Natural killer cell (primary cell): ENCODE data around the gene PDE8A. TPM values are rescaled to one million over a fixed set of nuclear protein-coding genes. Genes with fewer than 3 reads are reported as not detected.

Source experiments
- ATAC-seq, 3 donors: fragments of 150-1000 bp in 2 of 3; fragments of 200-7000 bp in 1 of 3; cut with Tn5 transposase; 1 replicate in 1 of 3; 2 replicates in 2 of 3; pipeline ENCODE4 v1.10.0; 2021; ENCODE audit warnings: mild to moderate bottlenecking in 2 of 3, moderate library complexity in 2 of 3
- DNase-seq, 2 donors: peaks; one replicate each; pipeline versions ENCODE4 v3.0.0 to v3.0.0-alpha.2; 2013 to 2021; ENCODE audit warnings: mixed read lengths in 1 of 2
- H3K27ac ChIP-seq: one replicate; pipeline ENCODE4 v1.5.1; 2013; ENCODE audit warnings: mild to moderate bottlenecking, low read length
- H3K27me3 ChIP-seq: one replicate; pipeline ENCODE4 v1.6.1; 2013; ENCODE audit warnings: low read length; ENCODE audit not compliant: control insufficient read depth, insufficient read depth
- H3K36me3 ChIP-seq: one replicate; pipeline ENCODE4 v1.6.1; 2013; ENCODE audit warnings: low read length; ENCODE audit not compliant: control insufficient read depth, insufficient read depth
- H3K4me1 ChIP-seq: one replicate; pipeline ENCODE4 v1.6.1; 2013; ENCODE audit warnings: low read length; ENCODE audit not compliant: control insufficient read depth, insufficient read depth
- H3K4me3 ChIP-seq: one replicate; pipeline ENCODE4 v1.5.1; 2013; ENCODE audit warnings: low read length
- H3K9me3 ChIP-seq: one replicate; pipeline ENCODE4 v1.6.1; 2013; ENCODE audit warnings: low read length; ENCODE audit not compliant: control insufficient read depth, insufficient read depth
- H3K27ac Mint-ChIP-seq, 2 donors: one replicate each; pipeline ENCODE4 v1.8.0; 2022; ENCODE audit warnings: mild to moderate bottlenecking in 2 of 2, mixed read lengths in 2 of 2, moderate library complexity in 1 of 2
- H3K27me3 Mint-ChIP-seq, 2 donors: one replicate each; pipeline ENCODE4 v1.8.0; 2022; ENCODE audit warnings: low read depth in 2 of 2, mixed read lengths in 2 of 2
- H3K36me3 Mint-ChIP-seq: one replicate; pipeline ENCODE4 v1.8.0; 2022; ENCODE audit warnings: mixed read lengths
- H3K4me1 Mint-ChIP-seq, 2 donors: one replicate each; pipeline ENCODE4 v1.8.0; 2022; ENCODE audit warnings: mixed read lengths in 2 of 2
- H3K4me3 Mint-ChIP-seq: one replicate; pipeline ENCODE4 v1.8.0; 2022; ENCODE audit warnings: mild to moderate bottlenecking, moderate library complexity, mixed read lengths
- H3K9me3 Mint-ChIP-seq, 2 donors: one replicate each; pipeline ENCODE4 v1.8.0; 2022; ENCODE audit warnings: mixed read lengths in 2 of 2
- WGBS: methylation state at CpG from one replicate; pipeline ENCODE4 v1.1.7; 2013; ENCODE audit warnings: missing lambda C conversion rate; ENCODE audit not compliant: insufficient coverage; 5-methylcytosine and 5-hydroxymethylcytosine counted together
- intact Hi-C: fragments of 100-400 bp; cut with micrococcal nuclease; formaldehyde crosslinking; loops from one replicate; pipeline ENCODE4 v1.14.2; 2022
- total RNA-seq, 4 donors: library from RNA; stranded (reverse); fragments of 120-200 nt in 1 of 4; gene quantifications; one replicate each; pipeline versions ENCODE4 v1.2.3 to v1.2.4, GENCODE V29; 2013 to 2022
- TF ChIP-seq, protein P1 (sequence below): fragments of 200-600 bp; IDR thresholded peaks from one replicate; pipeline ENCODE4 v1.8.0; 2022; ENCODE audit warnings: antibody characterized with exemption

The PDE8A gene
- total RNA-seq, 3 donors from 2014 or later (not counting 1 experiment from before 2014, with no cell fraction given): 21.0 to 24.2 (median 23.8) TPM

DNA sequence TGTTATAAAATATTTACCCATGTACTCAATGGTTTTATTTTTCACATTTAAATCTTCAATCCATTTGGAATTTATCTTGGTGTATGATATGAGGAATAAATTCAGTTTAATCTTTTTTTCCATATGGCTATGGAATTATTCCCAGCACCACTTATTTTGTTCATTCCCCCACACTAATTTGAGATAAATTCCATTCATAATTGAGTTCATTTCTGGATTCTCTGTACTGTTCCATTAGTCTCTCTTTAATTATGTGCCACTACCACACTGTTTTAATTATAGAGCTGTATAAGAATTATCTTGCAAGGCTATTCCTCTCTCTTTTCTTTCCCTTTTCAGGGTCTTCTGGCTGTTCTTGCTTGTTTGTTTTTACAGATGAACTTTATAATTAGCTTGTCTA is 34.6 kb downstream of the PDE8A start:
- Mint-ChIP-seq H3K4me1 (peaks cover 18 to 31% of the 10 kb centered on the region in 2 donors), H3K27me3 (no peaks in the 10 kb centered on the region), H3K36me3 (no peaks in the 10 kb centered on the region), H3K9me3 (no peaks in the 10 kb centered on the region), H3K27ac (no peak overlapping the region), H3K4me3 (no peak overlapping the region)
- no peak for ATAC-seq
- Histone ChIP-seq H3K4me1 (peaks cover 4% of the 10 kb centered on the region), H3K27me3 (no peaks in the 10 kb centered on the region), H3K36me3 (no peaks in the 10 kb centered on the region), H3K27ac (no peak overlapping the region), H3K9me3 (no peaks in the 10 kb centered on the region), H3K4me3 (no peak overlapping the region)
- intact Hi-C loops: no loop called here
- TF ChIP-seq, protein P1, sequence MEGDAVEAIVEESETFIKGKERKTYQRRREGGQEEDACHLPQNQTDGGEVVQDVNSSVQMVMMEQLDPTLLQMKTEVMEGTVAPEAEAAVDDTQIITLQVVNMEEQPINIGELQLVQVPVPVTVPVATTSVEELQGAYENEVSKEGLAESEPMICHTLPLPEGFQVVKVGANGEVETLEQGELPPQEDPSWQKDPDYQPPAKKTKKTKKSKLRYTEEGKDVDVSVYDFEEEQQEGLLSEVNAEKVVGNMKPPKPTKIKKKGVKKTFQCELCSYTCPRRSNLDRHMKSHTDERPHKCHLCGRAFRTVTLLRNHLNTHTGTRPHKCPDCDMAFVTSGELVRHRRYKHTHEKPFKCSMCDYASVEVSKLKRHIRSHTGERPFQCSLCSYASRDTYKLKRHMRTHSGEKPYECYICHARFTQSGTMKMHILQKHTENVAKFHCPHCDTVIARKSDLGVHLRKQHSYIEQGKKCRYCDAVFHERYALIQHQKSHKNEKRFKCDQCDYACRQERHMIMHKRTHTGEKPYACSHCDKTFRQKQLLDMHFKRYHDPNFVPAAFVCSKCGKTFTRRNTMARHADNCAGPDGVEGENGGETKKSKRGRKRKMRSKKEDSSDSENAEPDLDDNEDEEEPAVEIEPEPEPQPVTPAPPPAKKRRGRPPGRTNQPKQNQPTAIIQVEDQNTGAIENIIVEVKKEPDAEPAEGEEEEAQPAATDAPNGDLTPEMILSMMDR: no peak
- DNase-seq: no peak

DNA sequence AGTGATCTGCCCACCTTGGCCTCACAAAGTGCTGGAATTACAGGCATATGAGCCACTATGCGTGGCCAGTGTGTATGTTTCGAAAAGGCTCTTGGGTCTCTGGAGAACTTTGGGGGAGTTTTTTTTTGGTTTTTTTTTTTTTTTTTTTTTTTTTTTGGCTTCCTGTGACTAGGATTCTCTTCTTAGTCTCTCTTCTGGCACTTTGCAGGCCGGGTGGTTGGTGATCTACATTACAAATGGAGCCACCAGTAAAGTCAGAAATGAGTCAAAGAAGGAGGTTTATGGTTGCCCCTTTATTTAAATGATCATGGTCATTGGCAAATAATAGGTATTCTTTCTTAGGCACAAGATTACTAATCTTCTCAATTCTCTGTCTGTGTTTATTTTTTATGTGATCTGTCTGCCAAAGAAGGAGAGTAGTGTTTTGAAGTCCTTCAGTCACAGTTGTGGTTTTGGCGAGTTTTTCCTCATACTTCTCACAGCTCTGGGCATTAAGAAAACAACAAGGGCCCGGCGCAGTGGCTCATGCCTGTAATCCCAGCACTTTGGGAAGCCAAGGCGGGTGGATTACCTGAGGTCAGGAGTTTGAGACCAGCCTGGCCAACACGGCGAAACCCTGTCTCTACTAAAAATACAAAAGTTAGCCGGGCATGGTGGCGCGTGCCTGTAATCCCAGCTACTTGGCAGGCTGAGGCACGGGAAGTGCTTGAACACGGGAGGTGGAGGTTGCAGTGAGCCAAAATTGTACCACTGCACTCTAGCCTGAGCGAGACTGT is 38.3 kb downstream of the PDE8A start:
- no peak overlapping the region for H3K4me3 Mint-ChIP-seq
- intact Hi-C loops: no loop called here
- H3K27me3 ChIP-seq: no peaks in the 10 kb centered on the region
- ATAC-seq (no peak), DNase-seq (no peak)
- peaks cover 38 to 44% of the 10 kb centered on the region in 2 donors for H3K4me1 Mint-ChIP-seq
- 89% methylated on average over 13 of the region's 15 CpGs for WGBS
- TF ChIP-seq, protein P1: no peak
- H3K27me3 Mint-ChIP-seq: no peaks in the 10 kb centered on the region
- H3K4me3 ChIP-seq: no peak overlapping the region
- no peaks in the 10 kb centered on the region for H3K36me3 Mint-ChIP-seq
- H3K9me3 Mint-ChIP-seq: no peaks in the 10 kb centered on the region
- H3K4me1 ChIP-seq: peaks cover 2% of the 10 kb centered on the region
- H3K27ac ChIP-seq: no peak overlapping the region
- no peak overlapping the region for H3K27ac Mint-ChIP-seq
- H3K36me3 ChIP-seq: no peaks in the 10 kb centered on the region
- H3K9me3 ChIP-seq: no peaks in the 10 kb centered on the region

DNA sequence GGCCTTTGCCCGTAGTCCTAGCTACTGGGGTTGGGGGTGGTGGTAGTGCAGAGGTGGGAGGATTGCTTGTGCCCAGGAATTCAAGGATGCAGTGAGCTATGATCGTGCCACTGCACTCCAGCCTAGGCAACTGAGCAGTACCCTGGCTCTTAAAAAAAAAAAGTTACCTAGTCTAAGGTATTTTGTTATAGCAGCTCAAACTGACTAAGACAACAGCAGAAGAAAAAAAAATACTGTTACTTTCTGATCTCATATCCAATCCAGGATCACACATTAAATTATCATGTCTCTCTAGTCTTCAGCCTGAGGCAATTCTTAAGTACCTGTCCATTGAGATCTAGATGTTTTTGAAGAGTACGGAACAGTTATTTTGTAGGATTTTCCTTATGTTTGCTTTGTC is 39.8 kb downstream of the PDE8A start:
- intact Hi-C loops: no loop called here
- no peaks in the 10 kb centered on the region for H3K36me3 ChIP-seq
- no peaks in the 10 kb centered on the region for H3K9me3 ChIP-seq
- no peaks in the 10 kb centered on the region for H3K27me3 ChIP-seq
- no peaks in the 10 kb centered on the region for H3K27me3 Mint-ChIP-seq
- WGBS: 98% methylated on average over 3 of the region's 3 CpGs
- peaks cover 41 to 45% of the 10 kb centered on the region in 2 donors for H3K4me1 Mint-ChIP-seq
- no peaks in the 10 kb centered on the region for H3K9me3 Mint-ChIP-seq
- ATAC-seq (no peak), DNase-seq (no peak)
- TF ChIP-seq, protein P1: no peak
- no peak overlapping the region for H3K4me3 Mint-ChIP-seq
- H3K27ac ChIP-seq: no peak overlapping the region
- no peaks in the 10 kb centered on the region for H3K36me3 Mint-ChIP-seq
- no peak overlapping the region for H3K27ac Mint-ChIP-seq
- peaks cover 2% of the 10 kb centered on the region for H3K4me1 ChIP-seq
- no peak overlapping the region for H3K4me3 ChIP-seq
